HCT116 (cell line): ENCODE data around the gene PRR5L. TPM values are rescaled to one million over a fixed set of nuclear protein-coding genes. Genes with fewer than 3 reads are reported as not detected.
A peak's percentile ranks its signal among the peaks of the same experiment; 100 is the strongest.

Experiments used
- ATAC-seq: fragments of 200-7000 bp; cut with Tn5 transposase; 2 replicates; pipeline ENCODE4 v1.9.1; 2020; ENCODE audit warnings: mild to moderate bottlenecking, moderate library complexity
- BruUV-seq: library from RNA; stranded (reverse); fragments of 400-500 nt; replicated peaks from 2 replicates; lab custom pipeline; 2021; lab: Mats Ljungman, UMichigan
- CTCF ChIA-PET: fragments of 300-600 bp; sonication (Branson Sonifier 250); formaldehyde crosslinking; loops from one replicate; lab custom pipeline; 2021; ENCODE audit warnings: antibody characterized with exemption; lab: Charles Lee
- POLR2A ChIA-PET: fragments of 300-600, 350-600 bp; sonication (Branson Sonifier 250); formaldehyde crosslinking; loops from one replicate; lab custom pipeline; 2021; ENCODE audit warnings: antibody characterized with exemption; lab: Charles Lee
- RAD21 ChIA-PET, 2 experiments: fragments of 300-600 bp; sonication (Branson Sonifier 250); formaldehyde crosslinking; loops; one replicate each; lab custom pipeline; 2023; ENCODE audit warnings: low total read pairs in 2 of 2; ENCODE audit not compliant: uncharacterized antibody in 2 of 2, unreplicated experiment in 2 of 2, low non-redundant PET in 1 of 2; lab: Charles Lee
- DNase-seq: peaks from one replicate; pipeline ENCODE4 v3.0.0-alpha.2; 2010; ENCODE audit warnings: low read depth, low spot score
- H2AFZ ChIP-seq: fragments of 200-600 bp; shearing (Covaris generic), sonication (generic); 2 replicates; pipeline ENCODE4 v1.6.1; 2017; ENCODE audit warnings: low read depth, mixed run types, mixed read lengths, antibody characterized with exemption, low read length; ENCODE audit not compliant: poor library complexity, severe bottlenecking
- H3K27ac ChIP-seq: 2 replicates; pipeline ENCODE4 v1.5.1; 2012; ENCODE audit warnings: low read depth, low read length
- H3K27me3 ChIP-seq: fragments of 200-600 bp; sonication (generic); 2 replicates; pipeline ENCODE4 v1.6.1; 2016; ENCODE audit warnings: mixed run types, low read length, mixed read lengths; ENCODE audit not compliant: insufficient read depth
- H3K36me3 ChIP-seq, 2 experiments: fragments of 200-500 bp in 1 of 2; fragments of 200-600 bp in 1 of 2; sonication (Bioruptor generic) in 1 of 2; sonication (generic) in 1 of 2; 2 replicates each; pipeline versions ENCODE4 v1.5.1 to v1.6.1; 2014 to 2016; ENCODE audit warnings: low read length in 2 of 2, inconsistent platforms in 1 of 2, mixed read lengths in 1 of 2, mixed run types in 1 of 2; ENCODE audit not compliant: insufficient read depth in 2 of 2, control insufficient read depth in 1 of 2
- H3K4me1 ChIP-seq, 2 experiments: fragments of 200-600 bp in 1 of 2; sonication (generic) in 1 of 2; 2 replicates each; pipeline versions ENCODE4 v1.5.1 to v1.6.1; 2012 to 2017; ENCODE audit warnings: low read length in 2 of 2, inconsistent platforms in 1 of 2, mild to moderate bottlenecking in 1 of 2, mixed read lengths in 1 of 2, mixed run types in 1 of 2, moderate library complexity in 1 of 2; ENCODE audit not compliant: insufficient read depth in 2 of 2, control insufficient read depth in 1 of 2
- H3K4me2 ChIP-seq: fragments of 200-600 bp; sonication (generic); 2 replicates; pipeline ENCODE4 v1.6.1; 2017; ENCODE audit warnings: mixed run types, low read length, mixed read lengths
- H3K4me3 ChIP-seq, 2 experiments: fragments of 200-600 bp in 1 of 2; sonication (generic) in 1 of 2; replicated peaks in 1 of 2; 2 replicates each; pipeline ENCODE4 v1.5.1; 2011 to 2016; ENCODE audit warnings: low read length in 2 of 2, control low read depth in 1 of 2, low read depth in 1 of 2, mild to moderate bottlenecking in 1 of 2, mixed read lengths in 1 of 2, mixed run types in 1 of 2
- H3K79me2 ChIP-seq: fragments of 200-600 bp; sonication (generic); 2 replicates; pipeline ENCODE4 v1.6.1; 2017; ENCODE audit warnings: mild to moderate bottlenecking, mixed run types, low read length, moderate library complexity, mixed read lengths; ENCODE audit not compliant: insufficient read depth
- H3K9ac ChIP-seq: fragments of 200-600 bp; sonication (generic); 2 replicates; pipeline ENCODE4 v1.6.1; 2016; ENCODE audit warnings: low read length, mixed read lengths
- H3K9me2 ChIP-seq: fragments of 200-600 bp; sonication (generic), shearing (Covaris generic); 2 replicates; pipeline ENCODE4 v1.6.1; 2017; ENCODE audit warnings: mixed run types, mild to moderate bottlenecking, moderate library complexity; ENCODE audit not compliant: insufficient read depth
- H3K9me3 ChIP-seq, 2 experiments: fragments of 200-500 bp in 1 of 2; fragments of 200-600 bp in 1 of 2; sonication (Bioruptor generic) in 1 of 2; sonication (generic) in 1 of 2; 2 replicates each; pipeline ENCODE4 v1.6.1; 2014 to 2017; ENCODE audit warnings: low read length in 2 of 2, mixed read lengths in 2 of 2, inconsistent platforms in 1 of 2, low read depth in 1 of 2, mild to moderate bottlenecking in 1 of 2, mixed run types in 1 of 2, moderate library complexity in 1 of 2; ENCODE audit not compliant: control insufficient read depth in 1 of 2, insufficient read depth in 1 of 2
- H4K20me1 ChIP-seq: fragments of 200-600 bp; sonication (generic), shearing (Covaris generic); 2 replicates; pipeline ENCODE4 v1.6.1; 2017; ENCODE audit warnings: mixed run types, mild to moderate bottlenecking, moderate library complexity; ENCODE audit not compliant: insufficient read depth
- ATF3 ChIP-seq: IDR thresholded peaks from 2 replicates; pipeline ENCODE4 v1.6.1; 2012
- CEBPB ChIP-seq: IDR thresholded peaks from 2 replicates; pipeline ENCODE4 v1.6.1; 2012; ENCODE audit warnings: low read depth
- EGR1 ChIP-seq: IDR thresholded peaks from 2 replicates; pipeline ENCODE4 v1.6.1; 2012; ENCODE audit warnings: low read depth
- ELF1 ChIP-seq: IDR thresholded peaks from 2 replicates; pipeline ENCODE4 v1.6.1; 2012; ENCODE audit warnings: low read depth, borderline replicate concordance
- EZH2 ChIP-seq: fragments of 200-600 bp; sonication (generic); IDR thresholded peaks from 2 replicates; pipeline ENCODE4 v1.6.1; 2017; ENCODE audit warnings: antibody characterized with exemption, mixed run types
- FOSL1 ChIP-seq: IDR thresholded peaks from 2 replicates; pipeline ENCODE4 v1.6.1; 2012; ENCODE audit warnings: low read depth
- JUND ChIP-seq: IDR thresholded peaks from 2 replicates; pipeline ENCODE4 v1.6.1; 2012
- MAX ChIP-seq: IDR thresholded peaks from 2 replicates; pipeline ENCODE4 v1.6.1; 2012
- POLR2AphosphoS5 ChIP-seq: IDR thresholded peaks from 2 replicates; pipeline ENCODE4 v1.6.1; 2011; ENCODE audit warnings: mild to moderate bottlenecking, low read depth, low read length, moderate library complexity
- SIN3A ChIP-seq: IDR thresholded peaks from 2 replicates; pipeline ENCODE4 v1.6.1; 2012; ENCODE audit warnings: low read depth
- SRF ChIP-seq: IDR thresholded peaks from 2 replicates; pipeline ENCODE4 v1.6.1; 2012; ENCODE audit warnings: low read depth
- YY1 ChIP-seq: IDR thresholded peaks from 2 replicates; pipeline ENCODE4 v1.6.1; 2011; ENCODE audit warnings: low read length, low read depth, moderate library complexity, mild to moderate bottlenecking; ENCODE audit not compliant: insufficient replicate concordance; ENCODE audit errors: extremely low read depth
- ZBTB33 ChIP-seq: IDR thresholded peaks from 2 replicates; pipeline ENCODE4 v1.6.1; 2011; ENCODE audit warnings: mild to moderate bottlenecking, low read length, moderate library complexity; ENCODE audit not compliant: insufficient replicate concordance; ENCODE audit errors: extremely low read depth
- ZNF274 ChIP-seq: fragments of 200-500 bp; sonication (Bioruptor generic); IDR thresholded peaks from 2 replicates; pipeline ENCODE4 v1.6.1; 2014; ENCODE audit warnings: mild to moderate bottlenecking, low read depth, low read length, inconsistent platforms
- intact Hi-C: fragments of 100-400 bp; cut with micrococcal nuclease; formaldehyde crosslinking; loops from 2 replicates; pipeline ENCODE4 v1.10.0; 2022
- total RNA-seq: library from RNA; stranded (reverse); gene quantifications from one replicate; pipeline ENCODE4 v1.2.1, GENCODE V29; 2021; ENCODE audit not compliant: unreplicated experiment

PRR5L gene
- total RNA-seq, 1 experiment from 2014 or later: 0.47 TPM

- TF ChIP-seq CEBPB (no peak), ELF1 (no peak), EZH2 (no peak), SRF (no peak), YY1 (no peak), MAX (no peak), ZBTB33 (no peak), EGR1 (no peak), JUND (no peak), ZNF274 (no peak), FOSL1 (no peak), POLR2AphosphoS5 (no peak), SIN3A (no peak), ATF3 (no peak)
- ChIA-PET POLR2A (interaction anchor here (0.5 kb wide), 1 partner anchor 308 kb away, joined by 3 read pairs; no protein-coding TSS in a partner anchor), RAD21 (no interaction called here), CTCF (interaction anchor here (0.7 to 1.7 kb wide), 3 partner anchors 9 to 32 kb away, joined by 3 to 9 read pairs (median 5); no protein-coding TSS in a partner anchor)
- H3K9me3 ChIP-seq: no peaks in the 10 kb centered on the region
- intact Hi-C loops: no loop called here
- ATAC-seq (no peak), DNase-seq (no peak)
- H3K9ac ChIP-seq: peak overlapping the region; percentile 84
- no peaks in the 10 kb centered on the region for H3K9me2 ChIP-seq
- H3K79me2 ChIP-seq: peaks cover 28% of the 10 kb centered on the region
- no peak overlapping the region for H2AFZ ChIP-seq
- H3K4me1 ChIP-seq: peaks cover 0 to 12% of the 10 kb centered on the region in 2 experiments; a peak in 1 of 4 replicates
- peak overlapping the region; percentile 74 for H3K4me2 ChIP-seq
- peak overlapping the region; percentile 61; the same call in 1 of the 2 replicates for H3K27ac ChIP-seq
- peak overlapping the region; percentile 94 to 95 for H3K4me3 ChIP-seq
- no peaks in the 10 kb centered on the region; a peak in 1 of 4 replicates for H3K36me3 ChIP-seq
- H4K20me1 ChIP-seq: no peaks in the 10 kb centered on the region
- no TSS peak for BruUV-seq
- H3K27me3 ChIP-seq: no peaks in the 10 kb centered on the region
These were observed 213.1 kb downstream of the PRR5L start for GRCh38 chr11:36509201-36509639.
